MM.1S (cell line): ENCODE results near the gene RNF224.

Experiments
- DNase-seq: peaks from one replicate; pipeline ENCODE4 v3.0.0-alpha.2; 2015
- H2AFZ ChIP-seq: fragments of 300-600 bp; sonication (generic); 2 replicates; pipeline ENCODE4 v1.6.0; 2016; ENCODE audit warnings: antibody characterized with exemption, low read length
- H3F3A ChIP-seq: fragments of 300-600 bp; sonication (generic); 2 replicates; pipeline ENCODE4 v1.6.1; 2016; ENCODE audit warnings: mild to moderate bottlenecking, antibody characterized with exemption, low read length, moderate library complexity, mixed read lengths; ENCODE audit not compliant: insufficient read depth
- H3K27ac ChIP-seq: fragments of 300-600 bp; sonication (generic); 2 replicates; pipeline ENCODE4 v1.5.1; 2016; ENCODE audit warnings: mild to moderate bottlenecking, low read length
- H3K27me3 ChIP-seq: fragments of 300-600 bp; sonication (generic); replicated peaks from 2 replicates; pipeline ENCODE4 v1.6.0; 2016; ENCODE audit warnings: low read length; ENCODE audit not compliant: insufficient read depth
- H3K36me3 ChIP-seq: fragments of 300-600 bp; sonication (generic); replicated peaks from 2 replicates; pipeline ENCODE4 v1.6.1; 2016; ENCODE audit warnings: mild to moderate bottlenecking, low read length, mixed read lengths; ENCODE audit not compliant: insufficient read depth
- H3K4me1 ChIP-seq: fragments of 300-600 bp; sonication (generic); 2 replicates; pipeline ENCODE4 v1.6.1; 2016; ENCODE audit warnings: low read length, mixed read lengths
- H3K4me2 ChIP-seq: fragments of 300-600 bp; sonication (generic); 2 replicates; pipeline ENCODE4 v1.6.0; 2016; ENCODE audit warnings: low read depth, low read length
- H3K4me3 ChIP-seq: fragments of 300-600 bp; sonication (generic); 2 replicates; pipeline ENCODE4 v1.5.1; 2016; ENCODE audit warnings: low read length, mixed read lengths
- H3K79me2 ChIP-seq: fragments of 300-600 bp; sonication (generic); 2 replicates; pipeline ENCODE4 v1.6.1; 2016; ENCODE audit warnings: mixed run types, low read length, mixed read lengths
- H3K9ac ChIP-seq: fragments of 300-600 bp; sonication (generic); 2 replicates; pipeline ENCODE4 v1.6.1; 2016; ENCODE audit warnings: low read length, mixed read lengths
- H3K9me2 ChIP-seq: fragments of 300-600 bp; sonication (generic); replicated peaks from 2 replicates; pipeline ENCODE4 v1.6.1; 2016; ENCODE audit warnings: mild to moderate bottlenecking, low read length, mixed read lengths; ENCODE audit not compliant: insufficient read depth
- H3K9me3 ChIP-seq: fragments of 300-600 bp; sonication (generic); replicated peaks from 2 replicates; pipeline ENCODE4 v1.6.1; 2016; ENCODE audit warnings: mild to moderate bottlenecking, low read length, mixed read lengths; ENCODE audit not compliant: insufficient read depth
- H4K20me1 ChIP-seq: fragments of 300-600 bp; sonication (generic); 2 replicates; pipeline ENCODE4 v1.6.1; 2016; ENCODE audit warnings: mild to moderate bottlenecking, low read length, moderate library complexity, mixed read lengths; ENCODE audit not compliant: insufficient read depth
- CTCF ChIP-seq: fragments of 300-600 bp; sonication (generic); IDR thresholded peaks from 2 replicates; pipeline ENCODE4 v1.5.1; 2016; ENCODE audit warnings: antibody characterized with exemption, low read length, mixed read lengths
- EZH2 ChIP-seq: fragments of 300-600 bp; sonication (generic); optimal IDR thresholded peaks from 2 replicates; pipeline ENCODE3; 2017; ENCODE audit warnings: low read depth, mild to moderate bottlenecking, antibody characterized with exemption, low read length, mixed read lengths
- EZH2phosphoT487 ChIP-seq: fragments of 300-600 bp; sonication (generic); IDR thresholded peaks from 2 replicates; pipeline ENCODE4 v1.6.1; 2018; ENCODE audit warnings: antibody characterized with exemption, low read length

RNF224 gene

GRCh38 chr9:137190315-137190856 lies 36.9 kb upstream of the RNF224 start:
- Histone ChIP-seq H3K79me2 (peaks cover 52% of the 10 kb centered on the region), H3K9ac (peak overlapping the region; percentile 93; the same call in 1 of the 2 replicates), H3K27ac (no peak overlapping the region), H2AFZ (no peak overlapping the region), H4K20me1 (no peaks in the 10 kb centered on the region), H3K27me3 (no peaks in the 10 kb centered on the region), H3K4me1 (peaks cover 17% of the 10 kb centered on the region), H3K36me3 (no peaks in the 10 kb centered on the region), H3K9me2 (no peaks in the 10 kb centered on the region), H3K4me3 (no peak overlapping the region; the same call in 1 of the 2 replicates), H3K4me2 (peak overlapping the region; percentile 93; the same call in 1 of the 2 replicates), H3F3A (peaks cover 19% of the 10 kb centered on the region), H3K9me3 (no peaks in the 10 kb centered on the region)
- no peak for DNase-seq
- TF ChIP-seq EZH2 (no peak), CTCF (no peak), EZH2phosphoT487 (no peak)

- DNase-seq: no peak
- H3K4me2 ChIP-seq: no peak overlapping the region
- H3K9me3 ChIP-seq: no peaks in the 10 kb centered on the region
- no peak overlapping the region for H3K27ac ChIP-seq
- H3K4me3 ChIP-seq: no peak overlapping the region
- no peaks in the 10 kb centered on the region for H4K20me1 ChIP-seq
- no peak for TF ChIP-seq CTCF
- TF ChIP-seq EZH2phosphoT487: no peak
- TF ChIP-seq EZH2: no peak
- H2AFZ ChIP-seq: no peak overlapping the region
- H3F3A ChIP-seq: peaks cover 19% of the 10 kb centered on the region
- H3K9ac ChIP-seq: no peak overlapping the region
- peaks cover 43% of the 10 kb centered on the region for H3K79me2 ChIP-seq
- H3K4me1 ChIP-seq: peaks cover 17% of the 10 kb centered on the region
- no peaks in the 10 kb centered on the region for H3K9me2 ChIP-seq
- H3K27me3 ChIP-seq: no peaks in the 10 kb centered on the region
- H3K36me3 ChIP-seq: no peaks in the 10 kb centered on the region
These were observed 36.1 kb upstream of the RNF224 start for GRCh38 chr9:137191245-137191644.

- peaks cover 37% of the 10 kb centered on the region for H3K79me2 ChIP-seq
- DNase-seq: no peak
- no peak overlapping the region for H3K9ac ChIP-seq
- H4K20me1 ChIP-seq: no peaks in the 10 kb centered on the region
- H3K27me3 ChIP-seq: no peaks in the 10 kb centered on the region
- no peak overlapping the region for H3K4me3 ChIP-seq
- H3K4me2 ChIP-seq: no peak overlapping the region
- no peak overlapping the region for H2AFZ ChIP-seq
- H3K9me3 ChIP-seq: no peaks in the 10 kb centered on the region
- no peak for TF ChIP-seq CTCF
- no peak for TF ChIP-seq EZH2
- H3K36me3 ChIP-seq: no peaks in the 10 kb centered on the region
- H3K9me2 ChIP-seq: no peaks in the 10 kb centered on the region
- H3K4me1 ChIP-seq: peaks cover 15% of the 10 kb centered on the region
- H3F3A ChIP-seq: peaks cover 19% of the 10 kb centered on the region
- no peak overlapping the region for H3K27ac ChIP-seq
These were observed 35.4 kb upstream of the RNF224 start for GRCh38 chr9:137191691-137192447.
